ENCODE data around the gene CCDC88C.

The CCDC88C gene

DNA sequence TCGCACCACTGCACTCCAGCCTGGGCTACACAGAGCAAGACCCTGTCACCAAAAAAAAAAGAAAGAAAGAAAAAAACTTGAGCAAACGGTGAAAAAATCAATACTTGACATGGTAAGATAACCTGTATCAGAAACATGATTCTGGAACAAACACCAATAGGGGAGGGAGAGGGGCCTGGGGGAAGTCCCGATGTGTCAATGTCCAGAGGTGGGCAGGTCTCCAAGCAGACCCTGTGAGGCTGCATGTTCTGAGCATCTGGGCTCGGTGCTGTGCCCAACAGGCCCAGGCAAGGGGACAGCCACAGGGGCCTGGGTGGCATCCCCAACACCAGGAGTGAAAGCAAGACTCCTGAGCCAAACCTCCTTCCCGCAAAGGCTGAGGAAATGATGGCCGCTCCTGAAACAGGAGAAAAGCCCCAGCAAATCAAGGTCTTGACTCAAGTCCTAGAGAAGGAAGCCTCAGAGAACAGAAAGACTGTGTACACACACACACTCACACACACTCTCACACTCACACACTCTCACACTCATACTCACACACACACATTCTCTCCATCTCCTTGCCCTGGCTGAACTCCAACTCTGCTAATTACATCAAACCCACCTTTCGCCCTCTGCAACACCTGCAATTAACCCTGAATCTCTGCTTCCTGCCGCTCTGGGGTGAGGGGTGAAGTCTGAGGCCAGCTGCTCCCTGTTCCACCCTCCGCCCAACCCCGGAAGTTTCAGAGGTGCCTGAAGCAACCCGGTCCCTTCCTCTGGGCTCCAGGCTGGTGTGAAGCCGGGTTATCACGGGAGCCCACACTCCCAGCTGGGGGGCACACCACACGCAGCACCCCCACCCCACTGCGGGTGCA lies 20.4 kb downstream of the CCDC88C start:
- Histone ChIP-seq H4K8ac (ENCODE audit: low read depth, low read length) (no peak overlapping the region), H4K91ac (ENCODE audit: low read depth, low read length) (no peak overlapping the region), H3K14ac (ENCODE audit: low read length) (no peak overlapping the region), H3K27ac (ENCODE audit: low read depth, low read length) (no peak overlapping the region), H3K23ac (ENCODE audit: low read length) (no peak overlapping the region), H2BK12ac (ENCODE audit: low read length) (no peak overlapping the region), H4K12ac (ENCODE audit: low read depth, low read length) (no peak overlapping the region), H3K4me2 (ENCODE audit: low read length) (no peak overlapping the region), H2AFZ (ENCODE audit: insufficient read depth, low read length, poor library complexity) (no peak overlapping the region), H3K36me3 (ENCODE audit: control insufficient read depth in 1 of 2, insufficient read depth in 2 of 2, low read length in 2 of 2) (no peaks in the 10 kb centered on the region), H2BK5ac (ENCODE audit: low read depth, low read length, poor library complexity) (no peak overlapping the region), H3K79me1 (ENCODE audit: low read length) (peaks cover 3% of the 10 kb centered on the region), H3K9me3 (ENCODE audit: insufficient read depth, low read depth, low read length) (no peaks in the 10 kb centered on the region), H3K18ac (ENCODE audit: low read length) (no peak overlapping the region), H2AK5ac (ENCODE audit: low read length) (no peak overlapping the region), H3K79me2 (ENCODE audit: control insufficient read depth, insufficient read depth, low read length, poor library complexity) (no peaks in the 10 kb centered on the region), H3K27me3 (ENCODE audit: insufficient read depth, low read length) (no peaks in the 10 kb centered on the region), H3K4ac (ENCODE audit: low read depth, low read length) (no peak overlapping the region), H3K9ac (ENCODE audit: low read length) (no peak overlapping the region), H2BK120ac (ENCODE audit: insufficient read depth, low read length, poor library complexity) (no peak overlapping the region), H3K4me3 (ENCODE audit: low read depth, low read length) (no peak overlapping the region), H3K4me1 (ENCODE audit: control insufficient read depth in 1 of 2, insufficient read depth in 2 of 2, low read length in 2 of 2) (peaks cover 15 to 31% of the 10 kb centered on the region in 2 experiments)
- no peak for DNase-seq
- no CpG with 5 or more reads among the region's 15 CpGs for WGBS (ENCODE audit: extremely low coverage, insufficient coverage, insufficient read length)

DNA sequence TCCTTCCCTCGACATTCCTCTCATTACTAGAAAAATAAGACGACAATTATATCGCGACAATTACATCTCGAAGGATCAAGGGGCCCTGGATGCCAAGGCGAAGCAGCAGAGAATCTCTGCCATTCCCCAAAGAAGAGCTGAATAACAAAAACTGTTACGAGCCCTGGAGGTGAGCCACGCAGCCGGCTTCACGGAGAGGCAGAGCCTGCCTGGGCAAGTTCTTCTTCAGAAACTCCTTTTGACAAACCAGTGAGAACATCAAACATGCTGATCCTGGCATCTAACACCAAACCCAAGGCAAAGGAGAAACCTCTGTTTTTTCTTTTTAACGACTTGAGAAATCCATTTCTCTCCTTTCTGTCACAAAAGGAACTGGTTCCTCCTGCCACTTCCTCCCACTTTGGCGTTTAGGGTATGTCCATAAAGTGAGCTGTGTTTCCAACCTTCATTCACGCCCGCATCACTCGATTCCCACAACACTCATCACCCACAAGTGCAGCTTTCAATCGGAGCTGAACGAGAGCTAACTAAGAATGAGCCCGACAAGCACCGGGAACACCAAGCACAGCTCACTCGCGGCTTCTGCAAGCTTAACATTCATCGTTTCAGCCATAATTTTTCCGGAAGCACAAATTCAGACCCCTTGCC lies 21.5 kb downstream of the CCDC88C start:
- no peaks in the 10 kb centered on the region for H3K79me2 ChIP-seq (ENCODE audit: control insufficient read depth, insufficient read depth, low read length, poor library complexity)

DNA sequence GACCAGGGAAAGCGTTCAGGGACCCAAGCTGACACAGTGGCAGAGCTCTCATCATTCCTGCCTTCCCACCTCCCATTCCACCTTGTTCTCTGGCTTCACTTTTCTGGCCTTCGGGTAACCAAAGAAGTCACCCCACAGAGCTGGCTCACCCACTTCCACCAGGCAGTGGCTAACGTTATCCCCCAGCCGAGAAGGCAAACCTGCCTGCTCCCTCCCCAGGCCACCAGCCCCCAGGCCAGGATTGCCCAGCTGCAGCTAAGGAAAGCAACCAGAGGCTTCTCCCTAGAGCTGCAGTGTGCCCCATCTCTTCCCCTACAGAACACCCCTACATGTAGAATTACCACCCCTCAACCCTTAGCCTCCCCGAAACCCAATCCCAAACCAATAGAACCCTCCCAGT lies 22.2 kb downstream of the CCDC88C start:
- H3K4me3 ChIP-seq (ENCODE audit: low read depth, low read length) = no peak overlapping the region
- H3K79me1 ChIP-seq (ENCODE audit: low read length) = peaks cover 3% of the 10 kb centered on the region
- peak overlapping the region; percentile 44 for H2AK5ac ChIP-seq (ENCODE audit: low read length)
- H3K4ac ChIP-seq (ENCODE audit: low read depth, low read length) = peak overlapping the region; percentile 47
- no peaks in the 10 kb centered on the region for H3K79me2 ChIP-seq (ENCODE audit: control insufficient read depth, insufficient read depth, low read length, poor library complexity)
- WGBS (ENCODE audit: extremely low coverage, insufficient coverage, insufficient read length) = no CpG with 5 or more reads among the region's 5 CpGs
- H3K14ac ChIP-seq (ENCODE audit: low read length) = peak overlapping the region; percentile 24
- H3K27ac ChIP-seq (ENCODE audit: low read depth, low read length) = no peak overlapping the region
- no peak overlapping the region for H3K9ac ChIP-seq (ENCODE audit: low read length)
- H3K4me1 ChIP-seq (ENCODE audit: control insufficient read depth in 1 of 2, insufficient read depth in 2 of 2, low read length in 2 of 2) = peaks cover 15 to 31% of the 10 kb centered on the region in 2 experiments
- peak overlapping the region; percentile 27 for H4K91ac ChIP-seq (ENCODE audit: low read depth, low read length)
- H3K27me3 ChIP-seq (ENCODE audit: insufficient read depth, low read length) = no peaks in the 10 kb centered on the region
- peak overlapping the region; percentile 8 for H4K12ac ChIP-seq (ENCODE audit: low read depth, low read length)
- peak overlapping the region; percentile 46 for H4K8ac ChIP-seq (ENCODE audit: low read depth, low read length)
- H3K4me2 ChIP-seq (ENCODE audit: low read length) = no peak overlapping the region
- no peaks in the 10 kb centered on the region for H3K36me3 ChIP-seq (ENCODE audit: control insufficient read depth in 1 of 2, insufficient read depth in 2 of 2, low read length in 2 of 2)
- DNase-seq = no peak
- peak overlapping the region; percentile 25 for H3K18ac ChIP-seq (ENCODE audit: low read length)
- H3K9me3 ChIP-seq (ENCODE audit: insufficient read depth, low read depth, low read length) = no peaks in the 10 kb centered on the region
- H2AFZ ChIP-seq (ENCODE audit: insufficient read depth, low read length, poor library complexity) = peak overlapping the region; percentile 10
- H3K23ac ChIP-seq (ENCODE audit: low read length) = no peak overlapping the region
- H2BK5ac ChIP-seq (ENCODE audit: low read depth, low read length, poor library complexity) = no peak overlapping the region
- H2BK12ac ChIP-seq (ENCODE audit: low read length) = peak overlapping the region; percentile 41
- peak overlapping the region; percentile 1 for H2BK120ac ChIP-seq (ENCODE audit: insufficient read depth, low read length, poor library complexity)

More for the DNA sequence above, 21.5 kb downstream of the CCDC88C start:
- WGBS (ENCODE audit: extremely low coverage, insufficient coverage, insufficient read length) = 100% methylated on average over 4 of the region's 23 CpGs
- Histone ChIP-seq H4K91ac (ENCODE audit: low read depth, low read length) (peak overlapping the region; percentile 25), H2BK5ac (ENCODE audit: low read depth, low read length, poor library complexity) (no peak overlapping the region), H3K23ac (ENCODE audit: low read length) (no peak overlapping the region), H4K8ac (ENCODE audit: low read depth, low read length) (peak overlapping the region; percentile 17), H2BK120ac (ENCODE audit: insufficient read depth, low read length, poor library complexity) (peak overlapping the region; percentile 14), H3K18ac (ENCODE audit: low read length) (peak overlapping the region; percentile 69), H3K27ac (ENCODE audit: low read depth, low read length) (no peak overlapping the region), H3K4me3 (ENCODE audit: low read depth, low read length) (no peak overlapping the region), H3K9ac (ENCODE audit: low read length) (no peak overlapping the region), H2BK12ac (ENCODE audit: low read length) (peak overlapping the region; percentile 59), H3K27me3 (ENCODE audit: insufficient read depth, low read length) (no peaks in the 10 kb centered on the region), H3K4ac (ENCODE audit: low read depth, low read length) (peak overlapping the region; percentile 16), H3K36me3 (ENCODE audit: control insufficient read depth in 1 of 2, insufficient read depth in 2 of 2, low read length in 2 of 2) (no peaks in the 10 kb centered on the region), H2AFZ (ENCODE audit: insufficient read depth, low read length, poor library complexity) (peak overlapping the region; percentile 32), H3K4me2 (ENCODE audit: low read length) (no peak overlapping the region), H3K79me1 (ENCODE audit: low read length) (peaks cover 3% of the 10 kb centered on the region), H4K12ac (ENCODE audit: low read depth, low read length) (no peak overlapping the region), H3K4me1 (ENCODE audit: control insufficient read depth in 1 of 2, insufficient read depth in 2 of 2, low read length in 2 of 2) (peaks cover 15 to 31% of the 10 kb centered on the region in 2 experiments), H3K9me3 (ENCODE audit: insufficient read depth, low read depth, low read length) (no peaks in the 10 kb centered on the region), H3K14ac (ENCODE audit: low read length) (no peak overlapping the region), H2AK5ac (ENCODE audit: low read length) (no peak overlapping the region)
- DNase-seq = peak in 1 of 2 donors; percentile 32

DNA sequence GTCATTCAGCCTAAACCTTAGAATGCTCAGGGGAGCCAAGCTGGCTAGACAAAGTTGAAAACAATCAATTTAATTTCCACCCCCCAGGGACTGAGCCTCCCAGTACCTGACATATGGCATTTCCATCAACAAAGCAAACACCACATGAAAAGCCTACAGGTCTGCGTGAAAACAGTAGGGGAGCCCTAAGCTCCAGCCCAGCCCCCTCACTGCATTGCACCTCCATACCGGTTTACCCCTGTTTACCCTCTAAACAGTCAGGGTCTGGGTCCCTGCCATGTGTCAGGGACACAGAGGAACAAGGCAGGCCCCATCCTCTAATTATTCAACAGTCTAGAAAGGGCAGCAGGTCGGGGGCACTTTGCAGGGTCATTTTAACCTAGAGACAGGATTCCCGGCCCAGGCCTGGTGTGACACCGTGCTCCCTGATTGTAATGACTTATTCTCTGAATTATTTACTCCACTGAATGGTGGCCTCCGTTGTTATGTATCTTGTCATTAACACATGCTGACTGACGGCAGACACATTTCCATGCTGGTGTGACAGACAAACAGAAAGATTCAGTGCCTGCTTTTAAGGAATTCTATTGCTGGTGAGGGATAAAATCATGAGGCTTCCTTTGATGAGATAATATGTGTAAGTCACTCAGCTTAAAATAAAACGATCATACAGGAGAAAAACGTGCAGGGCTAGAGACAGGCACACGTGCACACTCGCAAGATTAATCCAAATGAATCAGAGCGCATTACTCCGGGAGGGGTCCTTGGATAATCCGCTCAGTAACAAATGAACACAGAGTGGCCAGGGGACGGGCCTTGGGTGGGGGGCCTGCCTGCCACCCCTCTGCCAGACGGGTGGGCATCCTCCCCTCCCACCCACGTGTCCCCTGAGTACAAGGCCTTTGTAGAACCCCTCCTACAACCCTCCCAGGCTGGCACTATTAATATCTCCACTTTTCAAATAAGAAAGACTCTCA lies 23.2 kb downstream of the CCDC88C start:
- peaks cover 3% of the 10 kb centered on the region for H3K79me1 ChIP-seq (ENCODE audit: low read length)

More for the DNA sequence above, 23.2 kb downstream of the CCDC88C start:
- H3K27ac ChIP-seq (ENCODE audit: low read depth, low read length) = no peak overlapping the region
- DNase-seq = no peak
- H2AK5ac ChIP-seq (ENCODE audit: low read length) = no peak overlapping the region
- H3K4me3 ChIP-seq (ENCODE audit: low read depth, low read length) = no peak overlapping the region
- no peak overlapping the region for H2AFZ ChIP-seq (ENCODE audit: insufficient read depth, low read length, poor library complexity)
- no peak overlapping the region for H3K9ac ChIP-seq (ENCODE audit: low read length)
- H2BK12ac ChIP-seq (ENCODE audit: low read length) = no peak overlapping the region
- H2BK120ac ChIP-seq (ENCODE audit: insufficient read depth, low read length, poor library complexity) = no peak overlapping the region
- H3K18ac ChIP-seq (ENCODE audit: low read length) = no peak overlapping the region
- no peaks in the 10 kb centered on the region for H3K79me2 ChIP-seq (ENCODE audit: control insufficient read depth, insufficient read depth, low read length, poor library complexity)
- H3K27me3 ChIP-seq (ENCODE audit: insufficient read depth, low read length) = no peaks in the 10 kb centered on the region
- H3K4me2 ChIP-seq (ENCODE audit: low read length) = no peak overlapping the region
- no peak overlapping the region for H4K12ac ChIP-seq (ENCODE audit: low read depth, low read length)
- no peak overlapping the region for H4K91ac ChIP-seq (ENCODE audit: low read depth, low read length)
- H3K36me3 ChIP-seq (ENCODE audit: control insufficient read depth in 1 of 2, insufficient read depth in 2 of 2, low read length in 2 of 2) = no peaks in the 10 kb centered on the region
- no peak overlapping the region for H3K14ac ChIP-seq (ENCODE audit: low read length)
- no peak overlapping the region for H2BK5ac ChIP-seq (ENCODE audit: low read depth, low read length, poor library complexity)
- no CpG with 5 or more reads among the region's 17 CpGs for WGBS (ENCODE audit: extremely low coverage, insufficient coverage, insufficient read length)
- H4K8ac ChIP-seq (ENCODE audit: low read depth, low read length) = no peak overlapping the region
- peaks cover 15 to 29% of the 10 kb centered on the region in 2 experiments for H3K4me1 ChIP-seq (ENCODE audit: control insufficient read depth in 1 of 2, insufficient read depth in 2 of 2, low read length in 2 of 2)
- no peaks in the 10 kb centered on the region for H3K9me3 ChIP-seq (ENCODE audit: insufficient read depth, low read depth, low read length)
- H3K4ac ChIP-seq (ENCODE audit: low read depth, low read length) = no peak overlapping the region
- no peak overlapping the region for H3K23ac ChIP-seq (ENCODE audit: low read length)

All from trophoblast cell (in vitro differentiated cells and primary cell).